Measurements from ENCODE around the gene AOC2.

Gene AOC2

GRCh38 chr17:42889809-42890208 is 45.4 kb downstream of the AOC2 start:
- Histone ChIP-seq H3K79me2 (ENCODE audit: insufficient read depth, low read length) (no peaks in the 10 kb centered on the region), H3K9me2 (replicated peaks; ENCODE audit: low read depth, low read length) (no peaks in the 10 kb centered on the region), H3K27me3 (ENCODE audit: insufficient read depth, low read length, poor library complexity, severe bottlenecking) (no peaks in the 10 kb centered on the region), H3K4me1 (ENCODE audit: insufficient read depth, low read length, poor library complexity, severe bottlenecking) (no peaks in the 10 kb centered on the region), H3F3A (ENCODE audit: low read depth) (no peaks in the 10 kb centered on the region), H3K4me2 (ENCODE audit: low read depth, low read length, poor library complexity, severe bottlenecking) (no peak overlapping the region), H4K20me1 (ENCODE audit: insufficient read depth, low read length, poor library complexity, severe bottlenecking) (no peaks in the 10 kb centered on the region), H3K4me3 (ENCODE audit: low read length, poor library complexity, severe bottlenecking) (no peak overlapping the region), H3K9ac (ENCODE audit: low read depth, low read length, poor library complexity, severe bottlenecking) (no peak overlapping the region), H3K36me3 (ENCODE audit: insufficient read depth, low read length) (no peaks in the 10 kb centered on the region), H3K9me3 (ENCODE audit: insufficient read depth, low read depth, low read length) (no peaks in the 10 kb centered on the region), H2AFZ (ENCODE audit: low read length) (no peak overlapping the region)
- no peak for TF ChIP-seq CTCF (conservative IDR thresholded peaks at IDR 0.05; ENCODE audit: low read length)
- TF ChIP-seq EZH2phosphoT487 (IDR thresholded peaks at IDR 0.05; ENCODE audit: borderline replicate concordance) = no peak

- Histone ChIP-seq H3K4me2 (ENCODE audit: low read depth, low read length, poor library complexity, severe bottlenecking) (no peak overlapping the region), H4K20me1 (ENCODE audit: insufficient read depth, low read length, poor library complexity, severe bottlenecking) (no peaks in the 10 kb centered on the region), H3F3A (ENCODE audit: low read depth) (no peaks in the 10 kb centered on the region), H3K36me3 (ENCODE audit: insufficient read depth, low read length) (no peaks in the 10 kb centered on the region), H3K79me2 (ENCODE audit: insufficient read depth, low read length) (no peaks in the 10 kb centered on the region), H3K9me3 (ENCODE audit: insufficient read depth, low read depth, low read length) (no peaks in the 10 kb centered on the region), H3K4me1 (ENCODE audit: insufficient read depth, low read length, poor library complexity, severe bottlenecking) (no peaks in the 10 kb centered on the region), H3K9ac (ENCODE audit: low read depth, low read length, poor library complexity, severe bottlenecking) (no peak overlapping the region), H3K9me2 (replicated peaks; ENCODE audit: low read depth, low read length) (no peaks in the 10 kb centered on the region), H3K4me3 (ENCODE audit: low read length, poor library complexity, severe bottlenecking) (no peak overlapping the region), H2AFZ (ENCODE audit: low read length) (no peak overlapping the region), H3K27me3 (ENCODE audit: insufficient read depth, low read length, poor library complexity, severe bottlenecking) (no peaks in the 10 kb centered on the region)
- no peak for TF ChIP-seq EZH2phosphoT487 (IDR thresholded peaks at IDR 0.05; ENCODE audit: borderline replicate concordance)
- TF ChIP-seq CTCF (conservative IDR thresholded peaks at IDR 0.05; ENCODE audit: low read length) = no peak
Measured at GRCh38 chr17:42891539-42892152, 47.3 kb downstream of the AOC2 start.

DNA sequence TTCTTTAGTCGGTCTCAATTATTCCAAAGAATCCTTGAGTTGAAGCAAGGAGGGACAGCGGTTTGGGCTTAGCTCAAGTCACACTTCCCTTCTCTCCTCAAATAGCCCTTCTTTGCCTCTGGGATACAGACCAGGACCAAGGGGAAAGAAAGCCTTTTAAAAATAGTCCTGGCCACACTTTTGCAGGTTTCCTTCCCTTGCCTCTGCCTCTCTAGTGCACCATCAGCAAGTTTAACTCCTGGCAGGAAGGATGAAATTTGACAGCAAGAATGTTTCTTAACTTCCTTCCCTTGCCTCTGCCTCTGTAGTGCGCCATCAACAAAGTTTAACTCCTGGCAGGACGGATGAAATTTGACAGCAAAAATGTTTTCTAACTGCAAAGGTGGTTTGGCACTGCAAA is 49.0 kb downstream of the AOC2 start:
- no peak for TF ChIP-seq CTCF (conservative IDR thresholded peaks at IDR 0.05; ENCODE audit: low read length)
- no peak for TF ChIP-seq EZH2phosphoT487 (IDR thresholded peaks at IDR 0.05; ENCODE audit: borderline replicate concordance)
- H3K27me3 ChIP-seq (ENCODE audit: insufficient read depth, low read length, poor library complexity, severe bottlenecking) = no peaks in the 10 kb centered on the region
- no peaks in the 10 kb centered on the region for H3K36me3 ChIP-seq (ENCODE audit: insufficient read depth, low read length)
- no peaks in the 10 kb centered on the region for H3K4me1 ChIP-seq (ENCODE audit: insufficient read depth, low read length, poor library complexity, severe bottlenecking)
- no peaks in the 10 kb centered on the region for H4K20me1 ChIP-seq (ENCODE audit: insufficient read depth, low read length, poor library complexity, severe bottlenecking)
- H3K9me3 ChIP-seq (ENCODE audit: insufficient read depth, low read depth, low read length) = no peaks in the 10 kb centered on the region
- H3K4me2 ChIP-seq (ENCODE audit: low read depth, low read length, poor library complexity, severe bottlenecking) = no peak overlapping the region
- H3K4me3 ChIP-seq (ENCODE audit: low read length, poor library complexity, severe bottlenecking) = no peak overlapping the region
- no peaks in the 10 kb centered on the region for H3K79me2 ChIP-seq (ENCODE audit: insufficient read depth, low read length)
- no peak overlapping the region for H3K9ac ChIP-seq (ENCODE audit: low read depth, low read length, poor library complexity, severe bottlenecking)
- peak overlapping the region; percentile 86 for H2AFZ ChIP-seq (ENCODE audit: low read length)
- no peaks in the 10 kb centered on the region for H3K9me2 ChIP-seq (replicated peaks; ENCODE audit: low read depth, low read length)
- no peaks in the 10 kb centered on the region for H3F3A ChIP-seq (ENCODE audit: low read depth)
